Forelimb muscle (tissue), 1 donor: Measurements from ENCODE around the gene LMOD2. TPM values are rescaled to one million over a fixed set of nuclear protein-coding genes. Genes with fewer than 3 reads are reported as not detected.

Source experiments
- DNase-seq: peaks from one replicate; pipeline ENCODE4 v3.0.0-alpha.2; 2013; ENCODE audit warnings: low read depth
- polyA plus RNA-seq: library from polyadenylated mRNA; unstranded; fragments of 120-200 nt; gene quantifications from one replicate; pipeline ENCODE4 v1.2.1, GENCODE V29; 2013; ENCODE audit not compliant: insufficient read length

Gene LMOD2
- polyA plus RNA-seq, 1 donor: 326 TPM

- no peak for DNase-seq
Measured at GRCh38 chr7:123639631-123640030, 16.0 kb upstream of the LMOD2 start.

GRCh38 chr7:123640583-123640982 lies 15.1 kb upstream of the LMOD2 start:
- no peak for DNase-seq

GRCh38 chr7:123641901-123642300 lies 13.8 kb upstream of the LMOD2 start:
- no peak for DNase-seq

GRCh38 chr7:123643495-123644441 lies 11.9 kb upstream of the LMOD2 start:
- no peak for DNase-seq

- no peak for DNase-seq
Measured at GRCh38 chr7:123645516-123645915, 10.2 kb upstream of the LMOD2 start.

- DNase-seq: no peak
Measured at GRCh38 chr7:123647106-123647730, 8.4 kb upstream of the LMOD2 start.

GRCh38 chr7:123649964-123650363 lies 5.7 kb upstream of the LMOD2 start:
- DNase-seq: no peak

- DNase-seq: no peak
Measured at GRCh38 chr7:123650595-123650994, 5.1 kb upstream of the LMOD2 start.

- DNase-seq: no peak
Measured at GRCh38 chr7:123652406-123652805, 3.3 kb upstream of the LMOD2 start.

GRCh38 chr7:123653162-123653561 lies 2.5 kb upstream of the LMOD2 start:
- no peak for DNase-seq

GRCh38 chr7:123656544-123657303 lies 1.1 kb downstream of the LMOD2 start:
- DNase-seq: no peak

GRCh38 chr7:123657304-123657685 lies 1.6 kb downstream of the LMOD2 start:
- no peak for DNase-seq

GRCh38 chr7:123658023-123658422 lies 2.4 kb downstream of the LMOD2 start:
- no peak for DNase-seq

- DNase-seq: no peak
Measured at GRCh38 chr7:123660514-123661354, 5.1 kb downstream of the LMOD2 start.

- no peak for DNase-seq
Measured at GRCh38 chr7:123661765-123662164, 6.1 kb downstream of the LMOD2 start.

GRCh38 chr7:123662293-123662692 lies 6.6 kb downstream of the LMOD2 start:
- DNase-seq: no peak

GRCh38 chr7:123662755-123663154 lies 7.1 kb downstream of the LMOD2 start:
- DNase-seq: no peak

GRCh38 chr7:123663200-123663599 lies 7.5 kb downstream of the LMOD2 start:
- no peak for DNase-seq

- no peak for DNase-seq
Measured at GRCh38 chr7:123665157-123665556, 9.5 kb downstream of the LMOD2 start.

GRCh38 chr7:123665896-123666295 lies 10.2 kb downstream of the LMOD2 start:
- no peak for DNase-seq

- no peak for DNase-seq
Measured at GRCh38 chr7:123666492-123666891, 10.8 kb downstream of the LMOD2 start.
